ENCODE data around the gene PBX4.

The PBX4 gene

DNA sequence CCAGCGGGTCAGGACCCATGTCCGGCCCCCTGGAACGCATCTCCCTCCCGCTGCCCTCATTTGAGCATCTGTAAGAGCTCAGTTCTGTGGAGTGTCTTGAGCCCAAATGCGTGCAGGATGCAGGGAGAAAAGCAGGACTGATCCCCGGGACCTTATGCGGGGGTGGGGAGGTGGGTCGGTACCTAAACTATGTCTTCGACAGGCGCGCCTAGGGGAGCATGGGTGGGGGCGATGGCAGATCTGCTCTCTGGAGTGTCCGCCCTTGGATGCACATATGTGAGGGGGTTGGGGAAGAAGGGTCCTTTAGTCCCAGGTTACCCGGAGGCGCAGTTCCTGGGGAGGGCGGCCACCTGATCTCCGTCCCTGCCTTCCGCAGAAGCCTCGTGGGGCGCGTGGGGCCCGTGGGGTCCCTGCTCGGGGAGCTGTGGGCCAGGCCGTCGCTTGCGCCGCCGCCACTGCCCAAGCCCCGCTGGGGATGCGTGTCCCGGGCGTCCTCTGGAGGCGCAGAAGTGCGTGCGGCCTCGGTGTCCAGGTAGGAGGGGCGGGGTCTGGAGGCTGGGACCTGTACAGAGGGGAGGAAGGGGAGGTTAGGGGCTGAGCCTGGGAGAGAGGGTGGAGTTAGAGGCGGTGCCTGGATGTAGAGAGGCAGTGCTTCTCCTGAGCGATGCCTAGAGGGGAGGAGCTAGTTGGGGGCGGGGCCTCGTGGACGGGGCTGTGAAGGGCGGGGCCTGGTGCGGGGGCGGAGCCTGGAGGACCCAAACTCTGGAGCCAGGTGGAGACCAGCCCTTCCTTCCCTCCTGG is 77.6 kb downstream of the PBX4 start:
- Histone ChIP-seq H3K4me2 (ENCODE audit: low read length) (no peak overlapping the region), H3K4me3 (ENCODE audit: low read depth, low read length, poor library complexity, severe bottlenecking) (no peak overlapping the region), H3K27ac (ENCODE audit: low read depth, low read length, poor library complexity, severe bottlenecking) (no peak overlapping the region), H3K9me3 (ENCODE audit: low read length) (no peaks in the 10 kb centered on the region), H3K9me2 (ENCODE audit: low read depth, low read length) (no peaks in the 10 kb centered on the region), H4K20me1 (ENCODE audit: insufficient read depth, low read length) (no peaks in the 10 kb centered on the region), H3K27me3 (ENCODE audit: insufficient read depth, low read length) (no peaks in the 10 kb centered on the region), H3K79me2 (ENCODE audit: insufficient read depth, low read length) (no peaks in the 10 kb centered on the region), H3F3A (ENCODE audit: insufficient read depth, low read length) (no peaks in the 10 kb centered on the region), H3K9ac (ENCODE audit: low read length) (no peak overlapping the region), H2AFZ (ENCODE audit: low read length) (no peak overlapping the region), H3K4me1 (ENCODE audit: insufficient read depth, low read length, severe bottlenecking) (peaks cover 10% of the 10 kb centered on the region), H3K36me3 (ENCODE audit: insufficient read depth, low read length) (no peaks in the 10 kb centered on the region; the same call in 1 of the 2 replicates)
- TF ChIP-seq EZH2 (IDR thresholded peaks at IDR 0.05; ENCODE audit: borderline replicate concordance, low read length), result no peak
- TF ChIP-seq, protein P1, sequence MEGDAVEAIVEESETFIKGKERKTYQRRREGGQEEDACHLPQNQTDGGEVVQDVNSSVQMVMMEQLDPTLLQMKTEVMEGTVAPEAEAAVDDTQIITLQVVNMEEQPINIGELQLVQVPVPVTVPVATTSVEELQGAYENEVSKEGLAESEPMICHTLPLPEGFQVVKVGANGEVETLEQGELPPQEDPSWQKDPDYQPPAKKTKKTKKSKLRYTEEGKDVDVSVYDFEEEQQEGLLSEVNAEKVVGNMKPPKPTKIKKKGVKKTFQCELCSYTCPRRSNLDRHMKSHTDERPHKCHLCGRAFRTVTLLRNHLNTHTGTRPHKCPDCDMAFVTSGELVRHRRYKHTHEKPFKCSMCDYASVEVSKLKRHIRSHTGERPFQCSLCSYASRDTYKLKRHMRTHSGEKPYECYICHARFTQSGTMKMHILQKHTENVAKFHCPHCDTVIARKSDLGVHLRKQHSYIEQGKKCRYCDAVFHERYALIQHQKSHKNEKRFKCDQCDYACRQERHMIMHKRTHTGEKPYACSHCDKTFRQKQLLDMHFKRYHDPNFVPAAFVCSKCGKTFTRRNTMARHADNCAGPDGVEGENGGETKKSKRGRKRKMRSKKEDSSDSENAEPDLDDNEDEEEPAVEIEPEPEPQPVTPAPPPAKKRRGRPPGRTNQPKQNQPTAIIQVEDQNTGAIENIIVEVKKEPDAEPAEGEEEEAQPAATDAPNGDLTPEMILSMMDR (IDR thresholded peaks at IDR 0.05; ENCODE audit: low read length), result no peak

- Histone ChIP-seq H4K20me1 (ENCODE audit: insufficient read depth, low read length) (no peaks in the 10 kb centered on the region), H3K4me2 (ENCODE audit: low read length) (no peak overlapping the region), H3K9me2 (ENCODE audit: low read depth, low read length) (no peaks in the 10 kb centered on the region), H3K27ac (ENCODE audit: low read depth, low read length, poor library complexity, severe bottlenecking) (no peak overlapping the region), H3K9ac (ENCODE audit: low read length) (no peak overlapping the region), H3F3A (ENCODE audit: insufficient read depth, low read length) (no peaks in the 10 kb centered on the region), H2AFZ (ENCODE audit: low read length) (no peak overlapping the region), H3K4me1 (ENCODE audit: insufficient read depth, low read length, severe bottlenecking) (peaks cover 10% of the 10 kb centered on the region), H3K27me3 (ENCODE audit: insufficient read depth, low read length) (no peaks in the 10 kb centered on the region), H3K79me2 (ENCODE audit: insufficient read depth, low read length) (no peaks in the 10 kb centered on the region), H3K4me3 (ENCODE audit: low read depth, low read length, poor library complexity, severe bottlenecking) (no peak overlapping the region), H3K36me3 (ENCODE audit: insufficient read depth, low read length) (no peaks in the 10 kb centered on the region; the same call in none of the 2 replicates), H3K9me3 (ENCODE audit: low read length) (no peaks in the 10 kb centered on the region)
- no peak for TF ChIP-seq EZH2 (IDR thresholded peaks at IDR 0.05; ENCODE audit: borderline replicate concordance, low read length)
- TF ChIP-seq, protein P1 (IDR thresholded peaks at IDR 0.05; ENCODE audit: low read length), result no peak
Observed at GRCh38 chr19:19540064-19540714, 78.3 kb downstream of the PBX4 start.

DNA sequence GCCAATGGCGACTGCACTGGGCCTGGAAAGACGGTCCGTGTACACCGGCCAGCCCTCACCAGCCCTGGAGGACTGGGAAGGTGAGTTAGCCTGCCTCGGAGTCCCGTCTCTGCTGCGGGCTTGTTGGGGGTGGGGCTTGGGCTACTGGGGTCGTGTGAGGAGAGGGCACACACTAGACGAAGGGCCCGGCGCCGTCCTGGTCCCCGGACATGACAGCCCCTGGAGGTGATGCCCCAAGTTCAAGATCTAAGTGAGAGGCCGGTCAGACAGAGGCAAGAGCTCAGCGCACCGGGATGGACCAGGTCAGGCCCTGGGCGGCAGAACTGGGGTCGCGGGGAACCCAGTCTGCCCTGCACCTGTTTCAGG is 78.8 kb downstream of the PBX4 start:
- H3K27me3 ChIP-seq (ENCODE audit: insufficient read depth, low read length), result no peaks in the 10 kb centered on the region
- H3K9ac ChIP-seq (ENCODE audit: low read length), result no peak overlapping the region
- H3K9me2 ChIP-seq (ENCODE audit: low read depth, low read length), result no peaks in the 10 kb centered on the region
- H3K36me3 ChIP-seq (ENCODE audit: insufficient read depth, low read length), result no peaks in the 10 kb centered on the region; the same call in none of the 2 replicates
- peaks cover 10% of the 10 kb centered on the region for H3K4me1 ChIP-seq (ENCODE audit: insufficient read depth, low read length, severe bottlenecking)
- H3K27ac ChIP-seq (ENCODE audit: low read depth, low read length, poor library complexity, severe bottlenecking), result no peak overlapping the region
- H2AFZ ChIP-seq (ENCODE audit: low read length), result no peak overlapping the region
- no peak overlapping the region for H3K4me2 ChIP-seq (ENCODE audit: low read length)
- no peaks in the 10 kb centered on the region for H3F3A ChIP-seq (ENCODE audit: insufficient read depth, low read length)
- H3K4me3 ChIP-seq (ENCODE audit: low read depth, low read length, poor library complexity, severe bottlenecking), result no peak overlapping the region
- H4K20me1 ChIP-seq (ENCODE audit: insufficient read depth, low read length), result no peaks in the 10 kb centered on the region
- H3K9me3 ChIP-seq (ENCODE audit: low read length), result no peaks in the 10 kb centered on the region
- no peak for TF ChIP-seq EZH2 (IDR thresholded peaks at IDR 0.05; ENCODE audit: borderline replicate concordance, low read length)
- TF ChIP-seq, protein P1 (IDR thresholded peaks at IDR 0.05; ENCODE audit: low read length), result no peak
- H3K79me2 ChIP-seq (ENCODE audit: insufficient read depth, low read length), result no peaks in the 10 kb centered on the region

Data from OCI-LY1 (cell line).